GM21360 (cell line): ENCODE data around the gene TPGS1.
A peak's percentile ranks its signal among the peaks of the same experiment; 100 is the strongest.

ENCODE experiments used
- ATAC-seq: cut with Tn5 transposase; IDR thresholded peaks from one replicate; pipeline ENCODE4 v1.9.1; 2021; ENCODE audit warnings: mild to moderate bottlenecking, moderate library complexity; ENCODE audit not compliant: unreplicated experiment

Gene TPGS1

GRCh38 chr19:494171-495080 lies 12.9 kb upstream of the TPGS1 start:
- no peak for ATAC-seq

- ATAC-seq, result no peak
Measured at GRCh38 chr19:495081-495401, 12.3 kb upstream of the TPGS1 start.

- no peak for ATAC-seq
Measured at GRCh38 chr19:495402-496111, 11.7 kb upstream of the TPGS1 start.

GRCh38 chr19:496112-496665 lies 11.1 kb upstream of the TPGS1 start, which contains the start of gene MADCAM1:
MADCAM1 (plus strand) TSS chr19:496486; CDS start chr19:496500, 14 bp downstream.
- no peak for ATAC-seq

- ATAC-seq, result no peak
Measured at GRCh38 chr19:496986-497385, 10.3 kb upstream of the TPGS1 start.

- no peak for ATAC-seq
Measured at GRCh38 chr19:497491-497868, 9.8 kb upstream of the TPGS1 start.

GRCh38 chr19:497869-498510 lies 9.3 kb upstream of the TPGS1 start:
- no peak for ATAC-seq

GRCh38 chr19:498511-498891 lies 8.8 kb upstream of the TPGS1 start:
- no peak for ATAC-seq

GRCh38 chr19:498977-499623 lies 8.2 kb upstream of the TPGS1 start:
- ATAC-seq, result no peak

GRCh38 chr19:501646-502045 lies 5.7 kb upstream of the TPGS1 start:
- no peak for ATAC-seq

- no peak for ATAC-seq
Measured at GRCh38 chr19:504616-505015, 2.7 kb upstream of the TPGS1 start.

GRCh38 chr19:506404-507285 lies 652 bp upstream of the TPGS1 start:
- peak; percentile 51 for ATAC-seq

GRCh38 chr19:508204-509150 lies 1.2 kb downstream of the TPGS1 start:
- no peak for ATAC-seq

GRCh38 chr19:510606-511100 lies 3.4 kb downstream of the TPGS1 start:
- no peak for ATAC-seq

GRCh38 chr19:511101-511851 lies 4.0 kb downstream of the TPGS1 start:
- no peak for ATAC-seq

GRCh38 chr19:512547-513365 lies 5.5 kb downstream of the TPGS1 start:
- no peak for ATAC-seq
